ENCODE results near the gene OAS2. TPM values are rescaled to one million over a fixed set of nuclear protein-coding genes. Genes with fewer than 3 reads are reported as not detected.
A peak's percentile ranks its signal among the peaks of the same experiment; 100 is the strongest.

Gene OAS2
- polyA plus RNA-seq, 2 of the 4 experiments (the other 2 are of a cell fraction): 0.05 to 0.19 TPM

DNA sequence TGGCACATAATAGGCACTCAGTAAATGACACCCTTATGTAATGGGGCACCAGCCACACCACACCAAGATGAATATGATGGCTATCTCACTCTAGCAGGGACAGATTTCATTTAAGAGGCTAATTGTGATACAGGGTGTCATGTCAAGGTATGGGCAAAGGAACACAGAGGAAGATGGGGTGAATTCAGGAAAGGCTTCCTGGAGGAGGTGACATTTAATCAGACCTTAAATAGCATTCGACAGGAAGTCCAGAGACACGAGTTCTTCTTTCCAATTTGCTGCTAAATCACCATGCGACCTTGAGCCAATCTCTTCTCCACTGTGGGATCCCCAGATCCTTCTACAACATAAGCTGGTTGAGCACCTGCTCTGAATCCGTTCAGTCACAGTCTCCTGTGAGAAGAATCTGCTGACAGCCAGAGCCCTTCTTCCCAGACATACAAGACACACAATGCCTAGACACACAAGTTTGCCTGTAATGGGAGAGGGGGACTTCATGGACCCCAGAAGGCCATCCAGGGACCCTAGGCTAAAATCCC, 76.7 kb downstream of the OAS2 start:
- FAIRE-seq: no peak
- ChIA-PET POLR2A (no interaction called here), CTCF (interaction anchor here (1.2 to 11.0 kb wide), 4 partner anchors 37 to 99 kb away, joined by 3 to 142 read pairs (median 32); partner anchors contain the start of gene CFAP73)
- Histone ChIP-seq H3K4me1 (0 out of 3 replicates have a peak, but pooled peaks cover 6% of the 10 kb centered on the region), H3K9me3 (no peaks in the 10 kb centered on the region), H3K27ac (no peak overlapping the region), H3K4me2 (no peak overlapping the region), H3K4me3 (no peak overlapping the region)
- no peak for ATAC-seq
- TF ChIP-seq ZFP36 (IDR thresholded peaks at IDR 0.05; ENCODE audit: borderline replicate concordance, partially characterized antibody): peak; percentile 70
- TF ChIP-seq REST (IDR thresholded peaks at IDR 0.05): no peak
- no peak for DNase-seq (ENCODE audit: low read depth in 1 of 2, low spot score in 1 of 2)
- WGBS (ENCODE audit: missing lambda C conversion rate): 21% methylated on average over 4 of the region's 4 CpGs

DNA sequence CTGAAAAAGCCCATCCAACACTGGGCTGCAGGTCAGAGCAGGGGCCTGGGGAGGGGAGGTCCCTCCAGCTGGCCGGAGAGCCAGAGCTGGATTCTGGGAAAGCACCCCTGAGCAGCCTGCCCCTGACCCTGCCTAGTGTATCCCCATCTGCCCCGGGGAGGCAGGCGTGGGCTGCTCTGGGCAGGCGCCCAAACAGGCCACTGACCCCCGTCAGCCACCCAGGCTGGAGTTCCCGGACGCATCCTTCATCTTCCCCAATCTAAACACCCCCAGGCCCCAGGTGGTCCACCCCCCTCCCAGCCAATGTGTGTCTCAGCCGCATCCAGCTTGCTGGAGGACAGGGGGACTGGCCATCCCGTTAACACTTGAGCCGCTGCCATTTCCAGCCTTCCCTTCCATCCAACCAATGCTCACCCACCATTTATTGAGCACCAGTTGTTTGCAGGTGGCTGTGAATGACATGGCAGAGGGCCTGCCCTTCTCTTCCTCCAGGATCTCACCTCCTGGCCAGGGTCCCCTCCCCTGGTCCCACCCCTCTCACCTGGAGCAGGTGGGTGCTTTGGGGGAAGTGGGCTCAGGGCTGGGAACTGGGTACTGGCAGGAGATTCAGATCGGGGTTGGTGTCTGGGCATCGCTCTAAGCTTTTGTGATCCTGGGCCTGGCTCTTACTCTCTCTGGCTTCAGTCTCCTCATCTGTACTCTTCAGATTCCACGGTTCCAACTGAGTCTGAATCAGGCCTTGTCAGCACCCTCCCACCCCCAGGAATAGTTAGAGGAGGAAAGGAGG, 77.5 kb downstream of the OAS2 start:
- H3K27ac ChIP-seq: no peak overlapping the region
- H3K4me2 ChIP-seq: peak overlapping the region; percentile 95; the same call in 2 of the 3 replicates
- H3K4me3 ChIP-seq: peak overlapping the region; percentile 56; the same call in 2 of the 3 replicates
- peak; percentile 18 to 32; a peak in 3 of 6 replicates for ATAC-seq
- no peak for FAIRE-seq
- TF ChIP-seq, protein P1, sequence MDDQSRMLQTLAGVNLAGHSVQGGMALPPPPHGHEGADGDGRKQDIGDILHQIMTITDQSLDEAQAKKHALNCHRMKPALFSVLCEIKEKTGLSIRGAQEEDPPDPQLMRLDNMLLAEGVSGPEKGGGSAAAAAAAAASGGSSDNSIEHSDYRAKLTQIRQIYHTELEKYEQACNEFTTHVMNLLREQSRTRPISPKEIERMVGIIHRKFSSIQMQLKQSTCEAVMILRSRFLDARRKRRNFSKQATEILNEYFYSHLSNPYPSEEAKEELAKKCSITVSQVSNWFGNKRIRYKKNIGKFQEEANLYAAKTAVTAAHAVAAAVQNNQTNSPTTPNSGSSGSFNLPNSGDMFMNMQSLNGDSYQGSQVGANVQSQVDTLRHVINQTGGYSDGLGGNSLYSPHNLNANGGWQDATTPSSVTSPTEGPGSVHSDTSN (IDR thresholded peaks at IDR 0.05): no peak
- H3K4me1 ChIP-seq: 0 out of 3 replicates have a peak, but pooled peaks cover 6% of the 10 kb centered on the region
- ChIA-PET CTCF (interaction anchor here (1.2 to 11.0 kb wide), 5 partner anchors 36 to 98 kb away, joined by 3 to 142 read pairs (median 4); partner anchors contain the start of gene CFAP73), POLR2A (no interaction called here)
- no peak for DNase-seq (ENCODE audit: low read depth in 1 of 2, low spot score in 1 of 2)
- no peaks in the 10 kb centered on the region for H3K9me3 ChIP-seq
- WGBS (ENCODE audit: missing lambda C conversion rate): 57% methylated on average over 8 of the region's 13 CpGs

DNA sequence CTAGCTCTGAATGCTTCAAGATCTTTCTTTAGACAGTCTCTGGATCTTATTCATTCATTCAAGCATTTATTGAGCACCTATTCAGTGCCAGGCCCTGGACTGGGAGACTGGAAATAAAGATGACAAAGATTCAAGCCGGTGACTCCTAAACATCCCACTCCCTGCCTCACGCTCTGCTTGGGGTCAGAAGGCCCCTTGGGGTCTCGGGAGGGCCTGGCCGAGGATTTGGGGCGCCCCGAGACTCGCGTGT, 78.0 kb downstream of the OAS2 start:
- Histone ChIP-seq H3K4me3 (peak overlapping the region; percentile 56), H3K4me2 (peak overlapping the region; percentile 95), H3K9me3 (no peaks in the 10 kb centered on the region), H3K4me1 (0 out of 3 replicates have a peak, but pooled peaks cover 6% of the 10 kb centered on the region), H3K27ac (peak overlapping the region in 1 of 2 experiments; percentile 77; a peak in 3 of 6 replicates)
- ChIA-PET CTCF (interaction anchor here (1.2 to 1.5 kb wide), 3 partner anchors 36 to 97 kb away, joined by 3 to 4 read pairs (median 3); no protein-coding TSS in a partner anchor), POLR2A (no interaction called here)
- ATAC-seq (peak in 1 of 2 experiments; percentile 8; a peak in 2 of 6 replicates), FAIRE-seq (no peak), DNase-seq (ENCODE audit: low read depth in 1 of 2, low spot score in 1 of 2) (no peak)
- TF ChIP-seq HEYL (CRISPR knock-in tag; IDR thresholded peaks at IDR 0.05): no peak
- TF ChIP-seq HES2 (IDR thresholded peaks at IDR 0.05): no peak
- TF ChIP-seq POLR2AphosphoS2 (conservative IDR thresholded peaks at IDR 0.05; ENCODE audit: low read length): no peak
- TF ChIP-seq USF2 (IDR thresholded peaks at IDR 0.05): no peak
- TF ChIP-seq BHLHE40 (IDR thresholded peaks at IDR 0.05; ENCODE audit: low read depth, low read length): no peak
- no peak for TF ChIP-seq MAZ (IDR thresholded peaks at IDR 0.05; ENCODE audit: borderline replicate concordance, low read depth, low read length)
- TF ChIP-seq JUN (IDR thresholded peaks at IDR 0.05): no peak
- TF ChIP-seq KDM5A (IDR thresholded peaks at IDR 0.05): no peak
- TF ChIP-seq CTCF (IDR thresholded peaks at IDR 0.05): no peak
- no peak for TF ChIP-seq MAFK (IDR thresholded peaks at IDR 0.05; ENCODE audit: partially characterized antibody)
- TF ChIP-seq HOXB5 (CRISPR knock-in tag; IDR thresholded peaks at IDR 0.05): no peak
- no peak for TF ChIP-seq MAX (IDR thresholded peaks at IDR 0.05)
- 29% methylated on average over 8 of the region's 8 CpGs for WGBS (ENCODE audit: missing lambda C conversion rate)

Measured in A549 (cell line).